ENCODE measurements around the gene SP3. TPM values are rescaled to one million over a fixed set of nuclear protein-coding genes. Genes with fewer than 3 reads are reported as not detected.

The SP3 gene
- total RNA-seq, 2 donors from 2014 or later = 145 to 166 TPM

GRCh38 chr2:173866874-173867618, 98.1 kb downstream of the SP3 start:
- intact Hi-C loops (cut with DNase I) = no loop called here
- no peaks in the 10 kb centered on the region for H3K27me3 ChIP-seq (replicated peaks; ENCODE audit: insufficient read depth)
- no peak overlapping the region for H3K27ac ChIP-seq
- no peaks in the 10 kb centered on the region for H3K36me3 ChIP-seq
- no peak for TF ChIP-seq POLR2AphosphoS5 (IDR thresholded peaks at IDR 0.05)
- no peak for TF ChIP-seq POLR2A (IDR thresholded peaks at IDR 0.05)
- no peak for TF ChIP-seq CTCF (IDR thresholded peaks at IDR 0.05)
- no peak overlapping the region for H3K4me3 ChIP-seq
- DNase-seq (ENCODE audit: low spot score) = no peak
- no peaks in the 10 kb centered on the region for H3K4me1 ChIP-seq (replicated peaks)
- WGBS = 62% methylated on average over 11 of the region's 11 CpGs
- no peaks in the 10 kb centered on the region for H3K9me3 ChIP-seq

- TF ChIP-seq POLR2A (IDR thresholded peaks at IDR 0.05) (no peak), CTCF (IDR thresholded peaks at IDR 0.05) (no peak), POLR2AphosphoS5 (IDR thresholded peaks at IDR 0.05) (no peak)
- DNase-seq (ENCODE audit: low spot score) = no peak
- no peaks in the 10 kb centered on the region for H3K9me3 ChIP-seq
- intact Hi-C loops (cut with DNase I) = no loop called here
- no peak overlapping the region for H3K4me3 ChIP-seq
- H3K4me1 ChIP-seq (replicated peaks) = no peaks in the 10 kb centered on the region
- H3K36me3 ChIP-seq = no peaks in the 10 kb centered on the region
- no peak overlapping the region for H3K27ac ChIP-seq
- H3K27me3 ChIP-seq (replicated peaks; ENCODE audit: insufficient read depth) = no peaks in the 10 kb centered on the region
- 86% methylated on average over 12 of the region's 12 CpGs for WGBS
These were observed 99.0 kb downstream of the SP3 start for GRCh38 chr2:173865971-173866873.

- WGBS = 71% methylated on average over 4 of the region's 4 CpGs
- intact Hi-C loops (cut with DNase I) = no loop called here
- Histone ChIP-seq H3K27me3 (replicated peaks; ENCODE audit: insufficient read depth) (no peaks in the 10 kb centered on the region), H3K27ac (no peak overlapping the region), H3K36me3 (no peaks in the 10 kb centered on the region), H3K9me3 (no peaks in the 10 kb centered on the region), H3K4me1 (replicated peaks) (no peaks in the 10 kb centered on the region), H3K4me3 (no peak overlapping the region)
- no peak for DNase-seq (ENCODE audit: low spot score)
- no peak for TF ChIP-seq POLR2A (IDR thresholded peaks at IDR 0.05)
- no peak for TF ChIP-seq POLR2AphosphoS5 (IDR thresholded peaks at IDR 0.05)
- no peak for TF ChIP-seq CTCF (IDR thresholded peaks at IDR 0.05)
These were observed 102.5 kb downstream of the SP3 start for GRCh38 chr2:173862612-173863217.

GRCh38 chr2:173860566-173860965, 104.6 kb downstream of the SP3 start:
- H3K27me3 ChIP-seq (replicated peaks; ENCODE audit: insufficient read depth) = no peaks in the 10 kb centered on the region
- intact Hi-C loops (cut with DNase I) = no loop called here
- WGBS = 86% methylated on average over 6 of the region's 6 CpGs
- no peaks in the 10 kb centered on the region for H3K4me1 ChIP-seq (replicated peaks)
- no peak overlapping the region for H3K27ac ChIP-seq
- no peak for DNase-seq (ENCODE audit: low spot score)
- TF ChIP-seq POLR2A (IDR thresholded peaks at IDR 0.05) (no peak), POLR2AphosphoS5 (IDR thresholded peaks at IDR 0.05) (no peak), CTCF (IDR thresholded peaks at IDR 0.05) (no peak)
- H3K36me3 ChIP-seq = no peaks in the 10 kb centered on the region
- H3K4me3 ChIP-seq = no peak overlapping the region
- H3K9me3 ChIP-seq = no peaks in the 10 kb centered on the region

Measured in prostate gland (tissue), 2 donors.